H1 (cell line): Measurements from ENCODE around the gene DENND6B. TPM values are rescaled to one million over a fixed set of nuclear protein-coding genes. Genes with fewer than 3 reads are reported as not detected.

Experiments
- CTCF ChIA-PET: fragments of 300-600 bp; sonication (Branson Sonifier 250); formaldehyde crosslinking; loops from one replicate; lab custom pipeline; 2021; ENCODE audit not compliant: partially characterized antibody; lab: Charles Lee
- POLR2A ChIA-PET: fragments of 300-600 bp; sonication (Branson Sonifier 250); formaldehyde crosslinking; loops from one replicate; lab custom pipeline; 2021; ENCODE audit warnings: inconsistent platforms; ENCODE audit not compliant: partially characterized antibody; lab: Charles Lee
- DNase-seq, 2 experiments: peaks; one replicate each; pipeline versions ENCODE4 v3.0.0 to v3.0.0-alpha.2; 2010 to 2022; ENCODE audit warnings: low spot score in 2 of 2, low read depth in 1 of 2, mixed read lengths in 1 of 2
- FAIRE-seq: peaks from 2 replicates; lab custom pipeline; 2011; peaks lifted over from hg19 to GRCh38; lab: Jason Lieb, UNC
- H2AFZ ChIP-seq: 2 replicates; pipeline ENCODE4 v1.8.1; 2012; ENCODE audit warnings: low read length, inconsistent platforms
- H2AK5ac ChIP-seq: 2 replicates; pipeline ENCODE4 v1.6.1; 2013; ENCODE audit warnings: low read depth, low read length
- H2BK120ac ChIP-seq: replicated peaks from 2 replicates; pipeline ENCODE3; 2013; ENCODE audit warnings: low read depth, low read length, inconsistent platforms
- H2BK12ac ChIP-seq: 2 replicates; pipeline ENCODE4 v1.6.1; 2013; ENCODE audit warnings: low read depth, low read length
- H2BK15ac ChIP-seq: 2 replicates; pipeline ENCODE4 v1.6.1; 2013; ENCODE audit warnings: low read length
- H2BK20ac ChIP-seq: 2 replicates; pipeline ENCODE4 v1.6.1; 2013; ENCODE audit warnings: low read length
- H2BK5ac ChIP-seq: 2 replicates; pipeline ENCODE4 v1.6.1; 2013; ENCODE audit warnings: low read depth, low read length
- H3K14ac ChIP-seq: 2 replicates; pipeline ENCODE4 v1.6.1; 2013; ENCODE audit warnings: inconsistent platforms; ENCODE audit not compliant: insufficient read length
- H3K18ac ChIP-seq: 2 replicates; pipeline ENCODE4 v1.6.1; 2013; ENCODE audit warnings: low read length; ENCODE audit errors: extremely low read depth
- H3K23ac ChIP-seq: 2 replicates; pipeline ENCODE4 v1.6.1; 2013; ENCODE audit warnings: inconsistent platforms; ENCODE audit not compliant: insufficient read length
- H3K23me2 ChIP-seq: 2 replicates; pipeline ENCODE4 v1.6.1; 2013; ENCODE audit warnings: low read depth, low read length
- H3K27ac ChIP-seq: 2 replicates; pipeline ENCODE4 v1.6.1; 2011; ENCODE audit warnings: low read depth, low read length, inconsistent platforms
- H3K27me3 ChIP-seq, 4 experiments: replicated peaks in 1 of 4; 1 replicate in 1 of 4; 2 replicates in 3 of 4; pipeline versions ENCODE4 v1.6.1 to v1.8.1; 2011 to 2013; ENCODE audit warnings: low read length in 3 of 4, mild to moderate bottlenecking in 3 of 4, inconsistent platforms in 2 of 4, mixed read lengths in 2 of 4, moderate library complexity in 1 of 4; ENCODE audit not compliant: control insufficient read depth in 3 of 4, insufficient read depth in 3 of 4; ENCODE audit errors: extremely low read depth in 1 of 4
- H3K36me3 ChIP-seq, 4 experiments: 2 replicates each; pipeline versions ENCODE4 v1.6.1 to v1.8.1; 2011 to 2013; ENCODE audit warnings: mild to moderate bottlenecking in 4 of 4, low read length in 3 of 4, moderate library complexity in 2 of 4, control low read depth in 1 of 4, inconsistent platforms in 1 of 4; ENCODE audit not compliant: insufficient read depth in 4 of 4, control insufficient read depth in 2 of 4
- H3K4ac ChIP-seq: replicated peaks from 2 replicates; pipeline ENCODE3; 2013; ENCODE audit warnings: low read length, low read depth, mixed read lengths, inconsistent platforms; ENCODE audit not compliant: insufficient read length
- H3K4me1 ChIP-seq, 4 experiments: replicated peaks in 1 of 4; 1 replicate in 1 of 4; 2 replicates in 3 of 4; pipeline versions ENCODE4 v1.6.1 to v1.8.1; 2011 to 2013; ENCODE audit warnings: low read length in 3 of 4, inconsistent platforms in 2 of 4, mixed read lengths in 1 of 4; ENCODE audit not compliant: insufficient read depth in 4 of 4, control insufficient read depth in 3 of 4
- H3K4me2 ChIP-seq, 2 experiments: 2 replicates each; pipeline versions ENCODE4 v1.6.1 to v1.8.1; 2011 to 2013; ENCODE audit warnings: low read depth in 2 of 2, low read length in 2 of 2, control low read depth in 1 of 2, inconsistent platforms in 1 of 2, mild to moderate bottlenecking in 1 of 2; ENCODE audit not compliant: insufficient read depth in 1 of 2
- H3K4me3 ChIP-seq, 4 experiments: fragments of 200-600, 300-600 bp in 1 of 4; sonication (generic), shearing (Covaris generic), sonication (Bioruptor Twin) in 1 of 4; 2 replicates each; pipeline versions ENCODE4 v1.5.1 to v1.8.1; 2011 to 2016; ENCODE audit warnings: low read length in 4 of 4, low read depth in 3 of 4, control low read depth in 2 of 4, inconsistent platforms in 2 of 4, mild to moderate bottlenecking in 2 of 4, mixed read lengths in 1 of 4, moderate library complexity in 1 of 4; ENCODE audit not compliant: insufficient read depth in 2 of 4; ENCODE audit errors: extremely low read depth in 1 of 4
- H3K56ac ChIP-seq: replicated peaks from 2 replicates; pipeline ENCODE3; 2013; ENCODE audit warnings: low read depth, mild to moderate bottlenecking, mixed read lengths, low read length, inconsistent platforms; ENCODE audit not compliant: insufficient read length
- H3K79me1 ChIP-seq: 2 replicates; pipeline ENCODE4 v1.6.1; 2013; ENCODE audit warnings: low read depth, low read length, control low read depth
- H3K79me2 ChIP-seq, 2 experiments: 2 replicates each; pipeline versions ENCODE4 v1.6.1 to v1.8.1; 2012 to 2013; ENCODE audit warnings: low read length in 2 of 2, mild to moderate bottlenecking in 2 of 2, inconsistent platforms in 1 of 2; ENCODE audit not compliant: insufficient read depth in 2 of 2, control insufficient read depth in 1 of 2
- H3K9ac ChIP-seq, 4 experiments: replicated peaks in 1 of 4; 1 replicate in 1 of 4; 2 replicates in 3 of 4; pipeline versions ENCODE4 v1.6.1 to v1.8.1; 2011 to 2013; ENCODE audit warnings: low read depth in 3 of 4, low read length in 3 of 4, control low read depth in 2 of 4, mild to moderate bottlenecking in 2 of 4, moderate library complexity in 2 of 4, inconsistent platforms in 1 of 4; ENCODE audit errors: extremely low read depth in 1 of 4
- H3K9me3 ChIP-seq, 2 experiments: 2 replicates each; pipeline versions ENCODE4 v1.6.1 to v1.8.1; 2012 to 2013; ENCODE audit warnings: mild to moderate bottlenecking in 2 of 2, moderate library complexity in 2 of 2, control low read depth in 1 of 2, inconsistent platforms in 1 of 2, low read depth in 1 of 2, low read length in 1 of 2, mixed read lengths in 1 of 2; ENCODE audit not compliant: insufficient read depth in 2 of 2
- H4K20me1 ChIP-seq, 2 experiments: replicated peaks in 1 of 2; 2 replicates each; pipeline versions ENCODE3 to v1.8.1; 2011 to 2013; ENCODE audit warnings: inconsistent platforms in 2 of 2, low read length in 2 of 2, mild to moderate bottlenecking in 1 of 2; ENCODE audit not compliant: insufficient read depth in 2 of 2, control insufficient read depth in 1 of 2
- H4K5ac ChIP-seq: 2 replicates; pipeline ENCODE4 v1.6.1; 2013; ENCODE audit warnings: low read length, low read depth, mixed read lengths, inconsistent platforms; ENCODE audit not compliant: insufficient read length
- H4K8ac ChIP-seq: 2 replicates; pipeline ENCODE4 v1.8.0; 2013; ENCODE audit warnings: mild to moderate bottlenecking, moderate library complexity, low read length, inconsistent platforms; ENCODE audit not compliant: insufficient read depth; ENCODE audit errors: extremely low read depth
- H4K91ac ChIP-seq: replicated peaks from 2 replicates; pipeline ENCODE3; 2013; ENCODE audit warnings: low read length, mixed read lengths, inconsistent platforms; ENCODE audit not compliant: insufficient read length
- CTCF ChIP-seq, 3 experiments: IDR thresholded peaks; 1 replicate in 2 of 3; 2 replicates in 1 of 3; pipeline versions ENCODE4 v1.5.1 to v1.6.1; 2011; ENCODE audit warnings: low read length in 3 of 3, mild to moderate bottlenecking in 3 of 3, inconsistent platforms in 2 of 3, low read depth in 1 of 3, moderate library complexity in 1 of 3; ENCODE audit not compliant: insufficient read depth in 1 of 3; ENCODE audit errors: control extremely low read depth in 1 of 3
- E2F6 ChIP-seq: IDR thresholded peaks from 2 replicates; pipeline ENCODE4 v1.6.1; 2012; ENCODE audit warnings: inconsistent platforms
- EZH2 ChIP-seq: fragments of 200-600 bp; sonication (generic); IDR thresholded peaks from 2 replicates; pipeline ENCODE4 v1.7.1; 2012; ENCODE audit warnings: low read depth, mild to moderate bottlenecking, moderate library complexity, low read length, inconsistent platforms; ENCODE audit not compliant: severe bottlenecking
- HDAC6 ChIP-seq: IDR thresholded peaks from one replicate; pipeline ENCODE4 v1.7.1; 2012; ENCODE audit warnings: low read depth, mild to moderate bottlenecking, inconsistent platforms, low read length, moderate library complexity
- JUND ChIP-seq: IDR thresholded peaks from 2 replicates; pipeline ENCODE4 v1.6.1; 2011; ENCODE audit warnings: mild to moderate bottlenecking, improper control_type of control experiment, low read length
- KDM4A ChIP-seq: IDR thresholded peaks from one replicate; pipeline ENCODE4 v1.7.1; 2012; ENCODE audit warnings: low read depth, mild to moderate bottlenecking, moderate library complexity, low read length, inconsistent platforms; ENCODE audit not compliant: severe bottlenecking
- MAFK ChIP-seq: IDR thresholded peaks from 2 replicates; pipeline ENCODE4 v1.6.1; 2012; ENCODE audit warnings: low read depth, mild to moderate bottlenecking, improper control_type of control experiment, low read length
- SUZ12 ChIP-seq: fragments of 200-600 bp; sonication (generic); IDR thresholded peaks from 2 replicates; pipeline ENCODE4 v1.6.1; 2012; ENCODE audit warnings: mild to moderate bottlenecking, inconsistent platforms, low read length, moderate library complexity, mixed read lengths
- TAF1 ChIP-seq: IDR thresholded peaks from 2 replicates; pipeline ENCODE4 v1.6.1; 2011; ENCODE audit warnings: mild to moderate bottlenecking, low read depth, low read length
- TBP ChIP-seq: IDR thresholded peaks from 2 replicates; pipeline ENCODE4 v1.6.1; 2011; ENCODE audit warnings: low read depth, low read length, improper control_type of control experiment
- WGBS, 2 experiments: shearing (Covaris generic) in 1 of 2; methylation state at CpG; one replicate each; pipeline versions ENCODE4 v1.1.6 to v1.1.7; 2013 to 2015; ENCODE audit warnings: low lambda C conversion rate in 2 of 2, mixed read lengths in 2 of 2, inconsistent platforms in 1 of 2, low coverage in 1 of 2, missing lambda C conversion rate in 1 of 2; ENCODE audit not compliant: insufficient replicate concordance in 2 of 2, insufficient coverage in 1 of 2, insufficient read length in 1 of 2; ENCODE audit errors: extremely low coverage in 1 of 2, missing lambda C conversion rate in 1 of 2; 5-methylcytosine and 5-hydroxymethylcytosine counted together
- polyA plus RNA-seq, 7 experiments: library from polyadenylated mRNA; depleted of rRNA in 3 of 7; stranded (reverse) in 5 of 7; unstranded in 2 of 7; fragments of >200 nt in 5 of 7; fragments of 200-250 nt in 2 of 7; gene quantifications; 1 replicate in 5 of 7; 2 replicates in 1 of 7; 4 replicates in 1 of 7; pipeline versions ENCODE4 v1.2.1 to v1.2.3, GENCODE V29; 2011 to 2013; ENCODE audit warnings: missing spikeins in 2 of 7, mixed read lengths in 2 of 7
- total RNA-seq: library from RNA; stranded (reverse); fragmentation: NEBNext Ultra II Directional; extraction: Animal tissue kit (Norgen Biotek cat#: 25700); gene quantifications from 2 replicates; pipeline ENCODE4 v1.2.1, GENCODE V29; 2021

DENND6B gene
- total and polyA plus RNA-seq, 2 of the 8 experiments (the other 6 are each of a cell fraction or from before 2014, with no cell fraction given), result 1.1 to 1.9 TPM

GRCh38 chr22:50278461-50278860 is 48.4 kb downstream of the DENND6B start:
- Histone ChIP-seq H3K14ac (no peak overlapping the region), H2BK120ac (no peak overlapping the region), H3K79me2 (no peaks in the 10 kb centered on the region), H4K91ac (no peak overlapping the region), H3K56ac (no peak overlapping the region), H3K36me3 (peaks cover 26 to 84% (median 51%) of the 10 kb centered on the region in 4 experiments), H3K18ac (no peak overlapping the region), H3K23me2 (no peaks in the 10 kb centered on the region), H3K79me1 (no peaks in the 10 kb centered on the region), H4K8ac (no peak overlapping the region), H3K4me1 (peaks cover 0 to 2% (median 0%) of the 10 kb centered on the region in 4 experiments; a peak in 2 of 7 replicates), H3K9ac (no peak overlapping the region), H3K27me3 (no peaks in the 10 kb centered on the region), H3K27ac (no peak overlapping the region), H3K4me3 (no peak overlapping the region), H2AK5ac (no peak overlapping the region), H2BK5ac (no peak overlapping the region), H2BK20ac (no peak overlapping the region), H4K20me1 (peaks cover 6 to 11% of the 10 kb centered on the region in 2 experiments), H2AFZ (no peak overlapping the region), H3K4me2 (no peak overlapping the region), H3K9me3 (peaks cover 7 to 24% of the 10 kb centered on the region in 2 experiments; a peak in 3 of 4 replicates), H3K4ac (no peak overlapping the region), H2BK15ac (no peak overlapping the region), H4K5ac (no peak overlapping the region), H2BK12ac (no peak overlapping the region), H3K23ac (no peak overlapping the region)
- 92% methylated on average over 19 of the region's 21 CpGs; no CpG with 5 or more reads in 1 of the 2 experiments for WGBS, 2 experiments
- FAIRE-seq (no peak), DNase-seq (no peak)
- POLR2A ChIA-PET, result no interaction called here
- CTCF ChIA-PET, result interaction anchor here (0.9 to 3.5 kb wide), 4 partner anchors 12 to 63 kb away, joined by 3 to 12 read pairs (median 8); no protein-coding TSS in a partner anchor
- no peak for TF ChIP-seq E2F6
- no peak for TF ChIP-seq SUZ12
- no peak for TF ChIP-seq JUND
- TF ChIP-seq TAF1, result no peak
- no peak for TF ChIP-seq KDM4A
- TF ChIP-seq HDAC6, result no peak
- no peak for TF ChIP-seq CTCF (IDR thresholded peaks at IDR 0.05; ENCODE audit: control extremely low read depth in 1 of 3, insufficient read depth in 1 of 3, low read depth in 1 of 3, low read length in 3 of 3)
- TF ChIP-seq TBP, result no peak
- TF ChIP-seq MAFK, result no peak
- no peak for TF ChIP-seq EZH2
